Esophagus squamous epithelium (tissue), 5 donors: ENCODE results near the gene DOCK10. TPM values are rescaled to one million over a fixed set of nuclear protein-coding genes. Genes with fewer than 3 reads are reported as not detected.

Experiments used
- DNase-seq: peaks from one replicate; lab custom pipeline; 2025; lab: John Stamatoyannopoulos, UW
- H3K27ac ChIP-seq, 4 donors: fragments of 200-600 bp; sonication (generic); one replicate each; pipeline ENCODE4 v1.5.1; 2016 to 2019; ENCODE audit warnings: mild to moderate bottlenecking in 1 of 4
- H3K27me3 ChIP-seq, 4 donors: fragments of 200-600 bp; sonication (generic); 1 replicate in 3 of 4; 2 replicates in 1 of 4; pipeline versions ENCODE4 v1.5.1 to v1.6.0; 2017 to 2021; ENCODE audit warnings: antibody characterized with exemption in 1 of 4
- H3K36me3 ChIP-seq, 3 donors: fragments of 200-600 bp; sonication (generic); one replicate each; pipeline ENCODE4 v1.5.1; 2016 to 2019
- H3K4me1 ChIP-seq, 3 donors: fragments of 200-600 bp; sonication (generic); one replicate each; pipeline ENCODE4 v1.5.1; 2017 to 2019
- H3K4me3 ChIP-seq, 4 donors: fragments of 200-600 bp; sonication (generic); 1 replicate in 3 of 4; 2 replicates in 1 of 4; pipeline ENCODE4 v1.5.1; 2016 to 2019; ENCODE audit warnings: mild to moderate bottlenecking in 2 of 4, moderate library complexity in 1 of 4
- H3K9me3 ChIP-seq, 3 donors: fragments of 200-600 bp; sonication (generic); one replicate each; pipeline ENCODE4 v1.5.1; 2016 to 2019
- CTCF ChIP-seq, 6 experiments: fragments of 450-650 bp in 4 of 6; fragments of 200-600 bp in 2 of 6; sonication (generic) in 2 of 6; IDR thresholded peaks; one replicate each; pipeline ENCODE4 v1.5.1; 2016 to 2019; ENCODE audit warnings: antibody characterized with exemption in 6 of 6, mild to moderate bottlenecking in 4 of 6, moderate library complexity in 4 of 6
- POLR2A ChIP-seq, 4 donors: fragments of 450-650 bp; IDR thresholded peaks; one replicate each; pipeline ENCODE4 v1.6.1; 2017; ENCODE audit warnings: antibody characterized with exemption in 4 of 4, mild to moderate bottlenecking in 4 of 4, moderate library complexity in 3 of 4
- WGBS, 2 donors: methylation state at CpG; one replicate each; pipeline ENCODE4 v1.1.5; 2018; 5-methylcytosine and 5-hydroxymethylcytosine counted together
- intact Hi-C: fragments of 100-400 bp; cut with DNase I; formaldehyde crosslinking; loops from one replicate; pipeline ENCODE4 v1.15.0; 2022
- total RNA-seq, 4 donors: library from RNA; depleted of rRNA; stranded (reverse); fragments of >200 nt; gene quantifications; one replicate each; pipeline ENCODE4 v1.1.0, GENCODE V29; 2016
- donor health status: DM: yes; HTN: yes; CAD: no.

The DOCK10 gene
- total RNA-seq, 4 donors from 2014 or later, result 9.2 to 16.6 (median 11.7) TPM

GRCh38 chr2:225037415-225038230, 4.6 kb downstream of the DOCK10 start:
- Histone ChIP-seq H3K27ac (no peak overlapping the region), H3K9me3 (no peaks in the 10 kb centered on the region), H3K36me3 (no peaks in the 10 kb centered on the region), H3K4me1 (peaks cover 0 to 32% (median 7%) of the 10 kb centered on the region in 3 donors), H3K4me3 (no peak overlapping the region), H3K27me3 (peaks cover 0 to 10% (median 0%) of the 10 kb centered on the region in 4 donors)
- WGBS, 2 donors, result 29 to 42% methylated on average over 5 of the region's 5 CpGs
- intact Hi-C loops, result no loop called here
- TF ChIP-seq POLR2A (IDR thresholded peaks at IDR 0.05) (no peak), CTCF (IDR thresholded peaks at IDR 0.05) (no peak)
- no peak for DNase-seq

GRCh38 chr2:225036431-225036830, 5.8 kb downstream of the DOCK10 start:
- intact Hi-C loops, result no loop called here
- peaks cover 0 to under 1% (median 0%) of the 10 kb centered on the region in 4 donors for H3K27me3 ChIP-seq
- no peaks in the 10 kb centered on the region for H3K36me3 ChIP-seq
- WGBS, 2 donors, result 94 to 97% methylated on average over 1 of the region's 1 CpG
- peaks cover 0 to 20% (median 7%) of the 10 kb centered on the region in 3 donors for H3K4me1 ChIP-seq
- TF ChIP-seq CTCF (IDR thresholded peaks at IDR 0.05) (no peak), POLR2A (IDR thresholded peaks at IDR 0.05) (no peak)
- no peak overlapping the region for H3K27ac ChIP-seq
- no peaks in the 10 kb centered on the region for H3K9me3 ChIP-seq
- DNase-seq, result no peak
- no peak overlapping the region for H3K4me3 ChIP-seq

- no peak overlapping the region for H3K27ac ChIP-seq
- H3K4me3 ChIP-seq, result no peak overlapping the region
- H3K36me3 ChIP-seq, result no peaks in the 10 kb centered on the region
- peaks cover 0 to 7% (median 0%) of the 10 kb centered on the region in 3 donors for H3K4me1 ChIP-seq
- DNase-seq, result no peak
- H3K9me3 ChIP-seq, result no peaks in the 10 kb centered on the region
- WGBS, 2 donors, result 92 to 96% methylated on average over 6 of the region's 6 CpGs
- intact Hi-C loops, result no loop called here
- no peaks in the 10 kb centered on the region for H3K27me3 ChIP-seq
- TF ChIP-seq POLR2A (IDR thresholded peaks at IDR 0.05) (no peak), CTCF (IDR thresholded peaks at IDR 0.05) (no peak)
Observed at GRCh38 chr2:225033440-225034318, 8.6 kb downstream of the DOCK10 start.

GRCh38 chr2:225032246-225032645, 10.0 kb downstream of the DOCK10 start:
- intact Hi-C loops, result no loop called here
- DNase-seq, result no peak

More at GRCh38 chr2:225032246-225032645, 10.0 kb downstream of the DOCK10 start:
- TF ChIP-seq POLR2A (IDR thresholded peaks at IDR 0.05) (no peak), CTCF (IDR thresholded peaks at IDR 0.05) (no peak)
- no peaks in the 10 kb centered on the region for H3K27me3 ChIP-seq
- H3K4me3 ChIP-seq, result no peak overlapping the region
- no peaks in the 10 kb centered on the region for H3K36me3 ChIP-seq
- no peak overlapping the region for H3K27ac ChIP-seq
- no peaks in the 10 kb centered on the region for H3K9me3 ChIP-seq
- H3K4me1 ChIP-seq, result no peaks in the 10 kb centered on the region
